WTC11 (cell line): Measurements from ENCODE around the gene YWHAQ.

Experiments
- CTCF ChIP-seq: fragments of 200-600 bp; IDR thresholded peaks from 2 replicates; pipeline ENCODE4 v1.8.0; 2022; ENCODE audit warnings: antibody characterized with exemption
- KAT7 ChIP-seq: sonication (generic); formaldehyde crosslinking; IDR thresholded peaks from 2 replicates; pipeline ENCODE4 v1.8.1; 2023; ENCODE audit warnings: missing genetic modification reagents, mild to moderate bottlenecking, borderline replicate concordance
- STAT6 ChIP-seq: sonication (generic); formaldehyde crosslinking; conservative IDR thresholded peaks from 2 replicates; pipeline ENCODE4 v1.8.1; 2023; ENCODE audit warnings: mild to moderate bottlenecking, low read depth, missing genetic modification reagents, moderate library complexity
- TEAD1 ChIP-seq: sonication (generic); formaldehyde crosslinking; IDR thresholded peaks from 2 replicates; pipeline ENCODE4 v1.8.0; 2022; ENCODE audit warnings: mild to moderate bottlenecking, missing genetic modification reagents
- ZNF232 ChIP-seq: sonication (generic); formaldehyde crosslinking; IDR thresholded peaks from 2 replicates; pipeline ENCODE4 v1.8.0; 2022; ENCODE audit warnings: mild to moderate bottlenecking, missing genetic modification reagents

GRCh38 chr2:9664365-9664764 lies 33.6 kb upstream of the YWHAQ start:
- no peak for TF ChIP-seq CTCF
- TF ChIP-seq STAT6 (CRISPR knock-in tag) = no peak
- TF ChIP-seq ZNF232 (CRISPR knock-in tag) = no peak
- TF ChIP-seq KAT7 (CRISPR knock-in tag) = no peak
- TF ChIP-seq TEAD1 = no peak
